RPMI8226 (cell line): Measurements from ENCODE around the gene CLEC2D.
"Not testable (repeated sequence)": the region's sequence is repeated elsewhere in the genome, so short reads cannot be mapped to it uniquely, and the experiment has no call there.

Experiments used
- DNase-seq: peaks from one replicate; pipeline ENCODE4 v3.0.0-alpha.2; 2015

Gene CLEC2D

GRCh38 chr12:9701380-9702154 lies 32.1 kb downstream of the CLEC2D start:
- no peak for DNase-seq

- DNase-seq: no peak
Measured at GRCh38 chr12:9702255-9702654, 32.7 kb downstream of the CLEC2D start.

- not testable (repeated sequence) for DNase-seq
Measured at GRCh38 chr12:9704561-9704960, 35.0 kb downstream of the CLEC2D start.

- peak; percentile 45 for DNase-seq
Measured at GRCh38 chr12:9706086-9706685, 36.7 kb downstream of the CLEC2D start.

GRCh38 chr12:9707356-9707755 lies 37.8 kb downstream of the CLEC2D start:
- peak; percentile 40 for DNase-seq

- DNase-seq: peak; percentile 74
Measured at GRCh38 chr12:9707864-9708808, 38.6 kb downstream of the CLEC2D start.

- no peak for DNase-seq
Measured at GRCh38 chr12:9708853-9709252, 39.3 kb downstream of the CLEC2D start.

- DNase-seq: no peak
Measured at GRCh38 chr12:9710584-9711375, 41.3 kb downstream of the CLEC2D start.

- DNase-seq: no peak
Measured at GRCh38 chr12:9711664-9712063, 42.2 kb downstream of the CLEC2D start.

- not testable (repeated sequence) for DNase-seq
Measured at GRCh38 chr12:9713032-9713558, 43.6 kb downstream of the CLEC2D start.

- no peak for DNase-seq
Measured at GRCh38 chr12:9717070-9717925, 47.8 kb downstream of the CLEC2D start.

- DNase-seq: no peak
Measured at GRCh38 chr12:9718968-9719367, 49.5 kb downstream of the CLEC2D start.

- no peak for DNase-seq
Measured at GRCh38 chr12:9719790-9720189, 50.3 kb downstream of the CLEC2D start.

GRCh38 chr12:9721394-9722092 lies 52.0 kb downstream of the CLEC2D start:
- DNase-seq: no peak

- DNase-seq: no peak
Measured at GRCh38 chr12:9724023-9724422, 54.5 kb downstream of the CLEC2D start.

GRCh38 chr12:9725213-9725870 lies 55.8 kb downstream of the CLEC2D start:
- no peak for DNase-seq

GRCh38 chr12:9727813-9728212 lies 58.3 kb downstream of the CLEC2D start:
- DNase-seq: no peak

- DNase-seq: no peak
Measured at GRCh38 chr12:9729082-9729481, 59.6 kb downstream of the CLEC2D start.

- no peak for DNase-seq
Measured at GRCh38 chr12:9730011-9730410, 60.5 kb downstream of the CLEC2D start.

- no peak for DNase-seq
Measured at GRCh38 chr12:9730591-9730990, 61.1 kb downstream of the CLEC2D start.
